ENCODE results near the gene DDX41.
A peak's percentile ranks its signal among the peaks of the same experiment; 100 is the strongest.

Gene DDX41

GRCh38 chr5:177496070-177496726 is 20.6 kb downstream of the DDX41 start:
- H3K36me3 ChIP-seq (ENCODE audit: control insufficient read depth, insufficient read depth, low read length): peaks cover 29% of the 10 kb centered on the region
- no peaks in the 10 kb centered on the region for H3K9me3 ChIP-seq (ENCODE audit: control insufficient read depth, insufficient read depth, low read length)
- H3K4me1 ChIP-seq (ENCODE audit: control insufficient read depth, insufficient read depth, low read length): peaks cover 38% of the 10 kb centered on the region
- H3K27me3 ChIP-seq (ENCODE audit: control insufficient read depth, insufficient read depth, low read length): peaks cover 16% of the 10 kb centered on the region
- H3K4me3 ChIP-seq (ENCODE audit: low read depth, low read length): peak overlapping the region; percentile 70
- peak overlapping the region; percentile 93 for H3K9ac ChIP-seq (ENCODE audit: low read depth, low read length)
- H3K27ac ChIP-seq (ENCODE audit: low read depth, low read length): peak overlapping the region; percentile 98

GRCh38 chr5:177495243-177496060 is 21.3 kb downstream of the DDX41 start:
- Histone ChIP-seq H3K27ac (ENCODE audit: low read depth, low read length) (peak overlapping the region; percentile 98), H3K9me3 (ENCODE audit: control insufficient read depth, insufficient read depth, low read length) (no peaks in the 10 kb centered on the region), H3K4me3 (ENCODE audit: low read depth, low read length) (peak overlapping the region; percentile 70), H3K9ac (ENCODE audit: low read depth, low read length) (peak overlapping the region; percentile 93; the same call in 1 of the 2 replicates), H3K36me3 (ENCODE audit: control insufficient read depth, insufficient read depth, low read length) (peaks cover 36% of the 10 kb centered on the region), H3K4me1 (ENCODE audit: control insufficient read depth, insufficient read depth, low read length) (peaks cover 34% of the 10 kb centered on the region), H3K27me3 (ENCODE audit: control insufficient read depth, insufficient read depth, low read length) (peaks cover 16% of the 10 kb centered on the region)

- Histone ChIP-seq H3K27ac (ENCODE audit: low read depth, low read length) (peak overlapping the region; percentile 98), H3K4me3 (ENCODE audit: low read depth, low read length) (no peak overlapping the region), H3K9me3 (ENCODE audit: control insufficient read depth, insufficient read depth, low read length) (no peaks in the 10 kb centered on the region), H3K36me3 (ENCODE audit: control insufficient read depth, insufficient read depth, low read length) (peaks cover 45% of the 10 kb centered on the region), H3K27me3 (ENCODE audit: control insufficient read depth, insufficient read depth, low read length) (peaks cover 12% of the 10 kb centered on the region), H3K9ac (ENCODE audit: low read depth, low read length) (no peak overlapping the region), H3K4me1 (ENCODE audit: control insufficient read depth, insufficient read depth, low read length) (peaks cover 34% of the 10 kb centered on the region)
Measured at GRCh38 chr5:177494346-177495195, 22.2 kb downstream of the DDX41 start.

GRCh38 chr5:177493795-177494345 is 22.9 kb downstream of the DDX41 start:
- no peak overlapping the region for H3K9ac ChIP-seq (ENCODE audit: low read depth, low read length)
- H3K4me1 ChIP-seq (ENCODE audit: control insufficient read depth, insufficient read depth, low read length): peaks cover 34% of the 10 kb centered on the region
- no peaks in the 10 kb centered on the region for H3K9me3 ChIP-seq (ENCODE audit: control insufficient read depth, insufficient read depth, low read length)
- peak overlapping the region; percentile 98 for H3K27ac ChIP-seq (ENCODE audit: low read depth, low read length)
- H3K4me3 ChIP-seq (ENCODE audit: low read depth, low read length): no peak overlapping the region
- peaks cover 7% of the 10 kb centered on the region for H3K27me3 ChIP-seq (ENCODE audit: control insufficient read depth, insufficient read depth, low read length)
- peaks cover 51% of the 10 kb centered on the region for H3K36me3 ChIP-seq (ENCODE audit: control insufficient read depth, insufficient read depth, low read length)

GRCh38 chr5:177492841-177493240 is 23.9 kb downstream of the DDX41 start:
- Histone ChIP-seq H3K4me1 (ENCODE audit: control insufficient read depth, insufficient read depth, low read length) (peaks cover 28% of the 10 kb centered on the region), H3K27ac (ENCODE audit: low read depth, low read length) (peak overlapping the region; percentile 29), H3K36me3 (ENCODE audit: control insufficient read depth, insufficient read depth, low read length) (peaks cover 60% of the 10 kb centered on the region)

GRCh38 chr5:177491983-177492746 is 24.6 kb downstream of the DDX41 start:
- Histone ChIP-seq H3K9me3 (ENCODE audit: control insufficient read depth, insufficient read depth, low read length) (no peaks in the 10 kb centered on the region), H3K36me3 (ENCODE audit: control insufficient read depth, insufficient read depth, low read length) (peaks cover 67% of the 10 kb centered on the region), H3K27ac (ENCODE audit: low read depth, low read length) (peak overlapping the region; percentile 53), H3K4me3 (ENCODE audit: low read depth, low read length) (no peak overlapping the region), H3K27me3 (ENCODE audit: control insufficient read depth, insufficient read depth, low read length) (no peaks in the 10 kb centered on the region), H3K9ac (ENCODE audit: low read depth, low read length) (no peak overlapping the region), H3K4me1 (ENCODE audit: control insufficient read depth, insufficient read depth, low read length) (peaks cover 28% of the 10 kb centered on the region)

More at GRCh38 chr5:177492841-177493240, 23.9 kb downstream of the DDX41 start:
- H3K4me3 ChIP-seq (ENCODE audit: low read depth, low read length): no peak overlapping the region
- no peaks in the 10 kb centered on the region for H3K27me3 ChIP-seq (ENCODE audit: control insufficient read depth, insufficient read depth, low read length)
- no peaks in the 10 kb centered on the region for H3K9me3 ChIP-seq (ENCODE audit: control insufficient read depth, insufficient read depth, low read length)
- H3K9ac ChIP-seq (ENCODE audit: low read depth, low read length): no peak overlapping the region

GRCh38 chr5:177491429-177491945 is 25.3 kb downstream of the DDX41 start:
- peaks cover 71% of the 10 kb centered on the region for H3K36me3 ChIP-seq (ENCODE audit: control insufficient read depth, insufficient read depth, low read length)
- no peaks in the 10 kb centered on the region for H3K9me3 ChIP-seq (ENCODE audit: control insufficient read depth, insufficient read depth, low read length)
- no peak overlapping the region for H3K4me3 ChIP-seq (ENCODE audit: low read depth, low read length)
- H3K27ac ChIP-seq (ENCODE audit: low read depth, low read length): peak overlapping the region; percentile 45
- no peaks in the 10 kb centered on the region for H3K27me3 ChIP-seq (ENCODE audit: control insufficient read depth, insufficient read depth, low read length)
- no peak overlapping the region for H3K9ac ChIP-seq (ENCODE audit: low read depth, low read length)
- peaks cover 27% of the 10 kb centered on the region for H3K4me1 ChIP-seq (ENCODE audit: control insufficient read depth, insufficient read depth, low read length)

GRCh38 chr5:177490992-177491391 is 25.8 kb downstream of the DDX41 start:
- peaks cover 22% of the 10 kb centered on the region for H3K4me1 ChIP-seq (ENCODE audit: control insufficient read depth, insufficient read depth, low read length)
- H3K27me3 ChIP-seq (ENCODE audit: control insufficient read depth, insufficient read depth, low read length): no peaks in the 10 kb centered on the region
- H3K9ac ChIP-seq (ENCODE audit: low read depth, low read length): no peak overlapping the region
- no peaks in the 10 kb centered on the region for H3K9me3 ChIP-seq (ENCODE audit: control insufficient read depth, insufficient read depth, low read length)
- peaks cover 75% of the 10 kb centered on the region for H3K36me3 ChIP-seq (ENCODE audit: control insufficient read depth, insufficient read depth, low read length)
- H3K4me3 ChIP-seq (ENCODE audit: low read depth, low read length): no peak overlapping the region
- peak overlapping the region; percentile 45 for H3K27ac ChIP-seq (ENCODE audit: low read depth, low read length)

GRCh38 chr5:177490311-177490991 is 26.3 kb downstream of the DDX41 start:
- Histone ChIP-seq H3K4me1 (ENCODE audit: control insufficient read depth, insufficient read depth, low read length) (peaks cover 17% of the 10 kb centered on the region), H3K9ac (ENCODE audit: low read depth, low read length) (no peak overlapping the region), H3K4me3 (ENCODE audit: low read depth, low read length) (no peak overlapping the region), H3K9me3 (ENCODE audit: control insufficient read depth, insufficient read depth, low read length) (no peaks in the 10 kb centered on the region), H3K36me3 (ENCODE audit: control insufficient read depth, insufficient read depth, low read length) (peaks cover 72% of the 10 kb centered on the region), H3K27me3 (ENCODE audit: control insufficient read depth, insufficient read depth, low read length) (no peaks in the 10 kb centered on the region), H3K27ac (ENCODE audit: low read depth, low read length) (peak overlapping the region; percentile 7)
